D721Med (cell line): ENCODE measurements around the gene IGF1R.

Source experiments
- DNase-seq: peaks from one replicate; pipeline ENCODE4 v3.0.0; 2011; ENCODE audit warnings: low spot score; ENCODE audit not compliant: insufficient read length
- FAIRE-seq: peaks from 2 replicates; lab custom pipeline; 2011; peaks lifted over from hg19 to GRCh38; lab: Jason Lieb, UNC
- TF ChIP-seq, protein P1 (sequence below): IDR thresholded peaks from 2 replicates; pipeline ENCODE4 v1.5.1; 2012; ENCODE audit warnings: mild to moderate bottlenecking, control low read depth; ENCODE audit not compliant: insufficient read depth; ENCODE audit errors: missing control alignments

IGF1R gene

DNA sequence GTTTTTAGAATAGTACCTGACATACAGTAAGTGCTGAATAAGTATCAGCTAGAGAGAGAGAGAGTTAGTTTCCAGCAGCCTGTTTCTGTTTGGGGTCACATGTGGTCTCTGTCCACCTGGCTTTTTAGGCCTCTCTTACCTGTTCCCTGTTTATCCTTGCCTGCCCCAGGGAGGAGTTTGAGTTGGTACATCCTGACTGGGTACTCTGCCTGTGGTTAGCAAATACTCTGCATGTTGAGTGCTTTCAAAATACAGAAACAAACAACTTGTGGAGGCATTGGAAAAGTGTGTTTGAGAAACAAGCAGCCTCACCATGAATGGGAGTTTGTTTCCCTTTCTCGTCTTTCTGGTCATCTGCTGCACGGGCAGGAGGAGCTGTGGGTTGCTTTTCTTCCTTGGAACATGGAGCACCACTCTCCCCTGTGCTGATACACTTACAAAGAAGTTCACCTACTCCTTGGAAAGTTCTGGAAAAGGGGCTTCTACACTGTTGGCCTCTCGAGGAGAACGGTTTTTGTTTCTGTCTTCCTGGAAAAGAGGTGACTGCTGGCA, 193.2 kb downstream of the IGF1R start:
- DNase-seq (no peak), FAIRE-seq (no peak)
- TF ChIP-seq, protein P1, sequence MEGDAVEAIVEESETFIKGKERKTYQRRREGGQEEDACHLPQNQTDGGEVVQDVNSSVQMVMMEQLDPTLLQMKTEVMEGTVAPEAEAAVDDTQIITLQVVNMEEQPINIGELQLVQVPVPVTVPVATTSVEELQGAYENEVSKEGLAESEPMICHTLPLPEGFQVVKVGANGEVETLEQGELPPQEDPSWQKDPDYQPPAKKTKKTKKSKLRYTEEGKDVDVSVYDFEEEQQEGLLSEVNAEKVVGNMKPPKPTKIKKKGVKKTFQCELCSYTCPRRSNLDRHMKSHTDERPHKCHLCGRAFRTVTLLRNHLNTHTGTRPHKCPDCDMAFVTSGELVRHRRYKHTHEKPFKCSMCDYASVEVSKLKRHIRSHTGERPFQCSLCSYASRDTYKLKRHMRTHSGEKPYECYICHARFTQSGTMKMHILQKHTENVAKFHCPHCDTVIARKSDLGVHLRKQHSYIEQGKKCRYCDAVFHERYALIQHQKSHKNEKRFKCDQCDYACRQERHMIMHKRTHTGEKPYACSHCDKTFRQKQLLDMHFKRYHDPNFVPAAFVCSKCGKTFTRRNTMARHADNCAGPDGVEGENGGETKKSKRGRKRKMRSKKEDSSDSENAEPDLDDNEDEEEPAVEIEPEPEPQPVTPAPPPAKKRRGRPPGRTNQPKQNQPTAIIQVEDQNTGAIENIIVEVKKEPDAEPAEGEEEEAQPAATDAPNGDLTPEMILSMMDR = no peak

- no peak for FAIRE-seq
- DNase-seq = no peak
Measured at GRCh38 chr15:98842192-98842972, 194.0 kb downstream of the IGF1R start.

GRCh38 chr15:98842973-98843285, 194.6 kb downstream of the IGF1R start:
- DNase-seq (no peak), FAIRE-seq (no peak)
- TF ChIP-seq, protein P1 = no peak

More at GRCh38 chr15:98842192-98842972, 194.0 kb downstream of the IGF1R start:
- TF ChIP-seq, protein P1 = no peak

DNA sequence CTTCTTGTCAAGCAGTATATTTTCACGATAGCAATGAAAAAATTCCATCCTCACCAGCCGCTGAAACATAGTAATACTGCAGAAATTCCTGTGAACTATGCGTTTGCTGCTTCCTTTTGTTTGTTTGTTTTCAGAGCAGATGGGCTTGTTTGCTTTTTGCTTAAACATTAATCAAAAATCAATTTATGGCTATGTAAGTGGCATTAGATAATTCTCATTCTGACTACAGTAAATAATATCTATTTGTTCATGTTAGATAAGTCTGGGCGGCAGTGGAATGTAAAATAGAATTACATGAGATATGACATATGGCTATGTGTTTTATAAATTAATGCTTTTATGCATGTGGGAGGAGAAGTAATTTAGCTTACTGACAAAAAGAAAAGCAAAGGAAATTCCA, 195.5 kb downstream of the IGF1R start:
- FAIRE-seq (no peak), DNase-seq (no peak)
- TF ChIP-seq, protein P1 = no peak

DNA sequence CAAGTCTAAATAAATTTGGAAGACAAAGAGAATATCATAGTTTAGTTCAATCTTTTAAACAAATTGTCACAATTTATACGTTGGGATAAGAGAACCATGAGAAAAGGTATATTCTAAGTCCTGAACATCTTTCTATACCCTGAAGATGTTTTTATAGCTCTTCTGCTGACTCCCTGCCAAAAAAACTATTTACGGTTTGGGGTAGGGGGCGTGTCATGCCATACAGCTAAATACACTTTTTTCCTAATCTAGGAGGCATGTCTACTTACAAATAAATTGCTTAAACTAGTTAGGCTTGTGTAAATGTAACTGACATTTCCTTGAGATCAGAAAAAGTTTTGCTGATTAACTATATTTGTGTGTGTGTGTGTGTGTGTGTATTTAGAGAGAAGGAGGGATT, 195.9 kb downstream of the IGF1R start:
- FAIRE-seq (no peak), DNase-seq (no peak)
- TF ChIP-seq, protein P1 = no peak

GRCh38 chr15:98845138-98845884, 197.0 kb downstream of the IGF1R start:
- FAIRE-seq = no peak
- DNase-seq = no peak
- TF ChIP-seq, protein P1 = no peak
